Left ventricle myocardium superior (tissue), 1 donor: ENCODE measurements around the gene MTF1. TPM values are rescaled to one million over a fixed set of nuclear protein-coding genes. Genes with fewer than 3 reads are reported as not detected.

Source experiments
- ATAC-seq: fragments of 200-7000 bp; cut with Tn5 transposase; one replicate; pipeline ENCODE4 v1.9.1; 2020; ENCODE audit warnings: mild to moderate bottlenecking, moderate library complexity
- DNase-seq: peaks from one replicate; pipeline ENCODE4 v3.0.0-alpha.2; 2020
- intact Hi-C: fragments of 100-400 bp; cut with micrococcal nuclease; formaldehyde crosslinking; loops from one replicate; pipeline ENCODE4 v1.11.0; 2022
- total RNA-seq: library from RNA; stranded (reverse); fragmentation: NEBNext Ultra II Directional; extraction: Animal tissue kit (Norgen Biotek cat#: 25700); gene quantifications from one replicate; pipeline ENCODE4 v1.2.1, GENCODE V29; 2021
- donor health status: DM: no; HTN: yes; CAD: no; lungs with severe emphysema.

The MTF1 gene
- total RNA-seq, 1 donor from 2014 or later, result 12.8 TPM

GRCh38 chr1:37878071-37878470 lies 18.7 kb upstream of the MTF1 start:
- intact Hi-C loops, result no loop called here
- no peak for DNase-seq
- ATAC-seq, result no peak

- ATAC-seq (no peak), DNase-seq (no peak)
- intact Hi-C loops, result no loop called here
These were observed 16.4 kb upstream of the MTF1 start for GRCh38 chr1:37875833-37876232.

- ATAC-seq (no peak), DNase-seq (no peak)
- intact Hi-C loops, result no loop called here
These were observed 13.3 kb upstream of the MTF1 start for GRCh38 chr1:37872692-37873091.

GRCh38 chr1:37868466-37868865 lies 9.1 kb upstream of the MTF1 start:
- DNase-seq, result no peak
- no peak for ATAC-seq
- intact Hi-C loops, result no loop called here

- no peak for ATAC-seq
- no peak for DNase-seq
- intact Hi-C loops, result no loop called here
These were observed 8.4 kb upstream of the MTF1 start for GRCh38 chr1:37867784-37868183.

- DNase-seq, result no peak
- ATAC-seq, result no peak
- intact Hi-C loops, result no loop called here
These were observed 7.1 kb upstream of the MTF1 start for GRCh38 chr1:37866491-37866890.

GRCh38 chr1:37865348-37866120 lies 6.1 kb upstream of the MTF1 start:
- DNase-seq, result no peak
- no peak for ATAC-seq
- intact Hi-C loops, result no loop called here

GRCh38 chr1:37862330-37862729 lies 2.9 kb upstream of the MTF1 start:
- intact Hi-C loops, result no loop called here
- no peak for DNase-seq
- no peak for ATAC-seq

- DNase-seq (no peak), ATAC-seq (no peak)
- intact Hi-C loops, result no loop called here
These were observed 1.8 kb upstream of the MTF1 start for GRCh38 chr1:37861151-37861550.

GRCh38 chr1:37860346-37860666 lies 914 bp upstream of the MTF1 start:
- intact Hi-C loops, result no loop called here
- ATAC-seq, result no peak
- DNase-seq, result no peak

- DNase-seq (no peak), ATAC-seq (peak; percentile 12)
- intact Hi-C loops, result no loop called here
These were observed 373 bp downstream of the MTF1 start for GRCh38 chr1:37858931-37859506.

- intact Hi-C loops, result no loop called here
- no peak for ATAC-seq
- DNase-seq, result no peak
These were observed 5.0 kb downstream of the MTF1 start for GRCh38 chr1:37854406-37854805.

GRCh38 chr1:37853157-37853556 lies 6.2 kb downstream of the MTF1 start:
- DNase-seq (no peak), ATAC-seq (no peak)
- intact Hi-C loops, result no loop called here

GRCh38 chr1:37851782-37852210 lies 7.6 kb downstream of the MTF1 start:
- peak; percentile 41 for ATAC-seq
- no peak for DNase-seq
- intact Hi-C loops, result no loop called here

- DNase-seq (no peak), ATAC-seq (peak; percentile 41)
- intact Hi-C loops, result no loop called here
These were observed 8.1 kb downstream of the MTF1 start for GRCh38 chr1:37851262-37851661.

- ATAC-seq (no peak), DNase-seq (no peak)
- intact Hi-C loops, result no loop called here
These were observed 8.9 kb downstream of the MTF1 start for GRCh38 chr1:37850352-37850955.

- no peak for ATAC-seq
These were observed 9.9 kb downstream of the MTF1 start for GRCh38 chr1:37849480-37849879.

GRCh38 chr1:37846647-37847339 lies 12.6 kb downstream of the MTF1 start:
- intact Hi-C loops, result no loop called here
- no peak for ATAC-seq
- no peak for DNase-seq

More at GRCh38 chr1:37849480-37849879, 9.9 kb downstream of the MTF1 start:
- DNase-seq, result no peak
- intact Hi-C loops, result no loop called here

GRCh38 chr1:37845786-37846185 lies 13.6 kb downstream of the MTF1 start:
- DNase-seq (no peak), ATAC-seq (no peak)
- intact Hi-C loops, result no loop called here

GRCh38 chr1:37845049-37845646 lies 14.2 kb downstream of the MTF1 start:
- no peak for ATAC-seq
- intact Hi-C loops, result no loop called here
- no peak for DNase-seq
